ENCODE data around the gene PLD3. TPM values are rescaled to one million over a fixed set of nuclear protein-coding genes. Genes with fewer than 3 reads are reported as not detected.

Gene PLD3
- total and polyA plus RNA-seq, 12 donors = 116 to 238 (median 169) TPM

GRCh38 chr19:40421993-40422747, 73.7 kb downstream of the PLD3 start:
- Histone ChIP-seq H3K4me1 (peaks cover 9 to 63% (median 54%) of the 10 kb centered on the region in 9 donors), H3K27ac (peak overlapping the region; percentile 95 to 100 (median 99)), H3K27me3 (no peaks in the 10 kb centered on the region), H3K36me3 (peaks cover 0 to 21% (median 12%) of the 10 kb centered on the region in 9 donors), H3K9me3 (no peaks in the 10 kb centered on the region), H3K4me3 (peak overlapping the region in 5 of 10 donors; percentile 59 to 80 (median 65))
- intact Hi-C loops (cut with DNase I) = loop anchor here in 5 of 10 donors (1.0 to 10.0 kb wide), 7 partner anchors 21 to 180 kb away; partner anchors contain the start of genes C19orf47 (in 2 of the 5), PLD3 (in 2 of the 5), BLVRB (in 1 of the 5) and LTBP4 (in 1 of the 5)
- WGBS, 2 donors = 73 to 80% methylated on average over 16 of the region's 16 CpGs
- no peak for TF ChIP-seq CTCF (IDR thresholded peaks at IDR 0.05)
- DNase-seq (no peak), ATAC-seq (no peak)

- H3K4me1 ChIP-seq = peaks cover 5 to 55% (median 47%) of the 10 kb centered on the region in 9 donors
- no peaks in the 10 kb centered on the region for H3K27me3 ChIP-seq
- 85 to 87% methylated on average over 31 of the region's 31 CpGs for WGBS, 2 donors
- ATAC-seq = no peak
- no peak for TF ChIP-seq CTCF (IDR thresholded peaks at IDR 0.05)
- H3K4me3 ChIP-seq = no peak overlapping the region
- no peaks in the 10 kb centered on the region for H3K9me3 ChIP-seq
- no peak for DNase-seq
- intact Hi-C loops (cut with DNase I) = loop anchor here in 3 of 10 donors (1.0 to 10.0 kb wide), 4 partner anchors 18 to 179 kb away; partner anchors contain the start of genes C19orf47 (in 2 of the 3), PLD3 (in 2 of the 3) and LTBP4 (in 1 of the 3)
- peak overlapping the region in 9 of 10 donors; percentile 3 to 100 (median 98) for H3K27ac ChIP-seq
- H3K36me3 ChIP-seq = peaks cover 0 to 21% (median 12%) of the 10 kb centered on the region in 9 donors
Observed at GRCh38 chr19:40422748-40423566, 74.5 kb downstream of the PLD3 start.

- Histone ChIP-seq H3K4me3 (peak overlapping the region in 9 of 10 donors; percentile 66 to 91 (median 84)), H3K4me1 (peaks cover 5 to 55% (median 43%) of the 10 kb centered on the region in 9 donors), H3K9me3 (no peaks in the 10 kb centered on the region), H3K36me3 (peaks cover 0 to 21% (median 12%) of the 10 kb centered on the region in 9 donors), H3K27ac (peak overlapping the region in 8 of 10 donors; percentile 95 to 100 (median 98)), H3K27me3 (no peaks in the 10 kb centered on the region)
- ATAC-seq (no peak), DNase-seq (no peak)
- intact Hi-C loops (cut with DNase I) = loop anchor here in 4 of 10 donors (1.0 to 10.0 kb wide), 5 partner anchors 19 to 178 kb away; partner anchors contain the start of genes C19orf47 (in 3 of the 4), PLD3 (in 3 of the 4) and LTBP4 (in 1 of the 4)
- no peak for TF ChIP-seq CTCF (IDR thresholded peaks at IDR 0.05)
- 92 to 93% methylated on average over 6 of the region's 6 CpGs for WGBS, 2 donors
Observed at GRCh38 chr19:40423938-40424337, 75.4 kb downstream of the PLD3 start.
